HFFc6 (cell line): ENCODE measurements around the gene SOWAHB. TPM values are rescaled to one million over a fixed set of nuclear protein-coding genes. Genes with fewer than 3 reads are reported as not detected.
"Not testable (repeated sequence)": the region's sequence is repeated elsewhere in the genome, so short reads cannot be mapped to it uniquely, and the experiment has no call there.

Experiments used
- DNase-seq: peaks from one replicate; pipeline ENCODE4 v3.0.0-alpha.2; 2018
- H3K27ac Mint-ChIP-seq: 2 replicates; pipeline ENCODE4 v1.8.0; 2020; ENCODE audit warnings: mild to moderate bottlenecking, mixed read lengths
- H3K27me3 Mint-ChIP-seq: 2 replicates; pipeline ENCODE4 v1.8.0; 2021; ENCODE audit warnings: mild to moderate bottlenecking, moderate library complexity, mixed read lengths; ENCODE audit not compliant: insufficient read depth
- H3K36me3 Mint-ChIP-seq: 2 replicates; pipeline ENCODE4 v1.8.0; 2021; ENCODE audit warnings: low read depth, mixed read lengths
- H3K4me1 Mint-ChIP-seq: 2 replicates; pipeline ENCODE4 v1.8.0; 2020; ENCODE audit warnings: low read depth, mixed read lengths
- H3K4me3 Mint-ChIP-seq: 2 replicates; pipeline ENCODE4 v1.8.0; 2020; ENCODE audit warnings: mild to moderate bottlenecking, moderate library complexity, mixed read lengths
- H3K9me3 Mint-ChIP-seq: 2 replicates; pipeline ENCODE4 v1.8.0; 2020; ENCODE audit warnings: mild to moderate bottlenecking, mixed read lengths
- CTCF ChIP-seq: fragments of 200-600 bp; sonication (generic); IDR thresholded peaks from 2 replicates; pipeline ENCODE4 v1.5.0; 2021; ENCODE audit warnings: antibody characterized with exemption, mild to moderate bottlenecking
- total RNA-seq, 6 experiments: library from RNA; stranded (reverse); fragmentation: NEBNext Ultra II Directional; extraction: Animal tissue kit (Norgen Biotek cat#: 25700); gene quantifications; 2 replicates in 1 of 6; 3 replicates in 5 of 6; pipeline ENCODE4 v1.2.3, GENCODE V29; 2021

Gene SOWAHB
- total RNA-seq, 6 experiments from 2014 or later = 0.09 to 0.14 (median 0.11) TPM

GRCh38 chr4:76873495-76873894 lies 24.4 kb downstream of the SOWAHB start:
- Mint-ChIP-seq H3K4me3 (no peak overlapping the region), H3K27me3 (peaks cover 4% of the 10 kb centered on the region), H3K27ac (no peak overlapping the region), H3K9me3 (no peaks in the 10 kb centered on the region), H3K4me1 (peaks cover 8% of the 10 kb centered on the region; the same call in 1 of the 2 replicates), H3K36me3 (no peaks in the 10 kb centered on the region; the same call in 1 of the 2 replicates)
- DNase-seq = no peak
- TF ChIP-seq CTCF = no peak

- Mint-ChIP-seq H3K4me1 (peaks cover 8% of the 10 kb centered on the region; the same call in 1 of the 2 replicates), H3K4me3 (no peak overlapping the region), H3K27ac (no peak overlapping the region), H3K9me3 (no peaks in the 10 kb centered on the region), H3K36me3 (no peaks in the 10 kb centered on the region; the same call in 1 of the 2 replicates), H3K27me3 (peaks cover 9% of the 10 kb centered on the region)
- no peak for TF ChIP-seq CTCF
- DNase-seq = no peak
Measured at GRCh38 chr4:76872556-76872955, 25.4 kb downstream of the SOWAHB start.

- not testable (repeated sequence) for H3K4me1 Mint-ChIP-seq, H3K4me3 Mint-ChIP-seq, DNase-seq, H3K36me3 Mint-ChIP-seq, H3K27ac Mint-ChIP-seq, H3K9me3 Mint-ChIP-seq
- H3K27me3 Mint-ChIP-seq = peaks cover 10% of the 10 kb centered on the region
Measured at GRCh38 chr4:76868780-76869179, 29.2 kb downstream of the SOWAHB start.

- H3K27ac Mint-ChIP-seq = no peak overlapping the region
- no peaks in the 10 kb centered on the region; the same call in 1 of the 2 replicates for H3K36me3 Mint-ChIP-seq
- no peak for TF ChIP-seq CTCF
- peaks cover 8% of the 10 kb centered on the region for H3K27me3 Mint-ChIP-seq
- H3K9me3 Mint-ChIP-seq = no peaks in the 10 kb centered on the region
- no peak overlapping the region for H3K4me3 Mint-ChIP-seq
- DNase-seq = no peak
- H3K4me1 Mint-ChIP-seq = peaks cover 8% of the 10 kb centered on the region; the same call in 1 of the 2 replicates
Measured at GRCh38 chr4:76867880-76868655, 29.9 kb downstream of the SOWAHB start.

- H3K9me3 Mint-ChIP-seq = no peaks in the 10 kb centered on the region
Measured at GRCh38 chr4:76867377-76867776, 30.6 kb downstream of the SOWAHB start.

More at GRCh38 chr4:76867377-76867776, 30.6 kb downstream of the SOWAHB start:
- H3K4me1 Mint-ChIP-seq = peaks cover 2% of the 10 kb centered on the region; the same call in 1 of the 2 replicates
- H3K36me3 Mint-ChIP-seq = no peaks in the 10 kb centered on the region; the same call in 1 of the 2 replicates
- no peak overlapping the region for H3K4me3 Mint-ChIP-seq
- no peak for DNase-seq
- H3K27ac Mint-ChIP-seq = no peak overlapping the region
- TF ChIP-seq CTCF = no peak
- peaks cover 8% of the 10 kb centered on the region for H3K27me3 Mint-ChIP-seq
